Astrocyte of the cerebellum (primary cell): ENCODE data around the gene TRAPPC12.

ENCODE experiments used
- DNase-seq: peaks from one replicate; pipeline ENCODE4 v3.0.0-alpha.2; 2011; ENCODE audit warnings: low read depth
- H3K4me3 ChIP-seq: 2 replicates; pipeline ENCODE4 v1.5.1; 2011; ENCODE audit warnings: mild to moderate bottlenecking, low read depth, low read length, moderate library complexity
- CTCF ChIP-seq: IDR thresholded peaks from 2 replicates; pipeline ENCODE4 v1.5.1; 2012; ENCODE audit warnings: low read length, low read depth, moderate library complexity, mild to moderate bottlenecking; ENCODE audit errors: missing control alignments
- in situ Hi-C: cut with HindIII; loops from 2 replicates; pipeline ENCODE4 v1.10.0; 2017; ENCODE audit warnings: low sequenced_read_pairs

TRAPPC12 gene

DNA sequence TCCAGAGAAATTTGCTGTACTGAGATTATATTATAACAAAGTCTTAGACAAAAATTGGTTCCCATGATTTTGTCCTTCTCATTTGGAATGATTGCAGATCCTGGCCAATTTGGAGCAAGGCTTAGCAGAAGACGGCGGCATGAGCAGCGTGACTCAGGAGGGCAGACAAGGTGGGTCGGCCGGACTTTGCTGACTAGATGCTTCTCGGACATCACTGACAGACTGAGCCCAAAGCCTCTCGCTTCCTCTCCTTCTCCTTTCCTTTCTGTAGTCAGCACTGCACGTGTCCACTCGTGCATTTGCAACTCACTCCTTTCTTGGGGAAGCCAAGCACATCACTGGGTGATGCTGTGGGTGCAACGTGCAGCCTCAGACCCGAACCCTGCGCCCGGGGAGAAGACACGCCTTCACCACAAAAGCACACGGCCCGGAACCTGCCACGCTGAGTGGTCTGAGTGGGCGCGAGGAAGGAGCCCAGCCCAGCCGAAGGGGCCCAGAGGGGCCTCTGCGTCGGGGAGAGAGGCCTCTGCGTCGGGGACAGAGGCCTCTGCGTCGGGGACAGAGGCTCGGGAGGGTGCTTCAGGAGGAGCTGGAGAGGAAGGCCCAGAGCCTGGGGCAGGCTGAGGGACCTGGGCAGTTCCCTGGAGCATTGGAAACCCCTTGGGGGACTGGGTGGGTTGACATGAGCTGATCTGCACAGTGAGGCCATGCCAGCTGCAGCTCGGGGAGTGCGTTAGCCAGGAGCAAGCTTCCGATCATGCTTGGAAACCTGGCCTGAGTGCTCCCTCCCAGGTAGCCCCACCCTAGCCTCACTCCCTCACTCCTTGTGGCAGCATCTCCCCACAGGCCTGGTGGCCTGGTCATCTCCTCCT, 78.3 kb downstream of the TRAPPC12 start:
- H3K4me3 ChIP-seq: no peak overlapping the region
- no peak for TF ChIP-seq CTCF
- in situ Hi-C loops: no loop called here
- no peak for DNase-seq

- in situ Hi-C loops: no loop called here
- H3K4me3 ChIP-seq: no peak overlapping the region
- DNase-seq: no peak
- no peak for TF ChIP-seq CTCF
Observed at GRCh38 chr2:3458396-3459184, 79.1 kb downstream of the TRAPPC12 start.

GRCh38 chr2:3459185-3460015, 79.9 kb downstream of the TRAPPC12 start:
- no peak overlapping the region for H3K4me3 ChIP-seq
- in situ Hi-C loops: no loop called here
- TF ChIP-seq CTCF: no peak
- DNase-seq: no peak

DNA sequence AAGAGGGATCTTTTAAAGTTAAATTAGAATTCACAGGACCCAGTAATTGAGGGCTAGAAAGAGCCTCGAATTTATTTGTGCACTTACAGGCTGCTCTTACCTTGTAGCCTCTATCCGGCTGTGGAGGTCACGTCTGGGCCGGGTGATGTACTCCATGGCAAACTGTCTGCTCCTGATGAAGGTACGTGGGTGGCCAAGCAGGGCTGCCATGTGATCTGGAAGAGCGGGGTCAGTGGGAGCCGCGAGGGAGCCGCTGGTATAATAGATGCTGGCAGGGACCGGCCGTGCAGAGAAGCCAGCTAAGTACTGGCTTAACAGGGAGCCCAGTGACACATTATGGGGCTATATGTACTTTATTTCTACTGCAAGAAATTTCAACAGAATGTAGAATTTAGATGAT, 80.7 kb downstream of the TRAPPC12 start:
- H3K4me3 ChIP-seq: no peak overlapping the region
- DNase-seq: no peak
- TF ChIP-seq CTCF: no peak
- in situ Hi-C loops: no loop called here

GRCh38 chr2:3460831-3461800, 81.6 kb downstream of the TRAPPC12 start:
- H3K4me3 ChIP-seq: no peak overlapping the region
- no peak for DNase-seq
- in situ Hi-C loops: no loop called here
- TF ChIP-seq CTCF: no peak
